Measurements from ENCODE around the gene KAZN.
A peak's percentile ranks its signal among the peaks of the same experiment; 100 is the strongest.

Gene KAZN

GRCh38 chr1:15148004-15148403 lies 549.5 kb downstream of the KAZN start:
- no peak for DNase-seq (ENCODE audit: low spot score)

DNA sequence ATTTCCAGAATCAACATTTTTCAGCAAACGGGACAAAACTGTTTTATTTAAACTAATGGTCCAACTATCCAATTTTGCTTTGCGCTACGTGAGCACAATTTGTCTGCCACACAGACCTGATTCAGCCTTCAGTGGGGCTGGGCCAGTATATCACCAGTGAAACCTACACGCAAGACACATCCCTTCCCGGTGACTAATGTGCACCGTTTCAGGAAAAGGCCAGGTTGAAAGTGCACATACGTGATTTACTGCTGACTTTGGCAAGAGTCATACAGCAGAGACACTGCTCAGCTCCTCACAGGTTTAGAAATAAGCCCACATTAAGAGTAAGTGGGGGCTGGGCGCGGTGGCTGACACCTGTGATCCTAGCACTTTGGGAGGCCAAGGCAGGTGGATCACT lies 550.0 kb downstream of the KAZN start:
- no peak for DNase-seq (ENCODE audit: low spot score)

DNA sequence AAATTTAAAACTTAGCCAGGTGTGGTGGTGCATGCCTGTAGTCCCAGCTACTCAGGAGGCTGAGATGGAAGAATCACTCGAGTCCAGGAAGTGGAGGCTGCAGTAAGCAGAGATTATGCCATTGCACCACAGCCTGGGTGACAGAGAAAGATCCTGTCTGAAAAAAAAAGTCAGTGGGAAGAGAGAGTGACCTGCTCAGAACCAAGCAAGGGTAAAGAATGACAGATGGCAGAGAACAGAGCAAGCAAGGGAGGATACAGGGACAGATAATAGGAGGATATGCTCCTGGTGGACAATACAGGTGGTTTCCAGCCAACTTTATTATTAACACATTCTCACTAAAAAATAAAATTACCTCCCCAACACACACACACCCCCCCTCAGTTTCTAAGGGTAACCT lies 550.5 kb downstream of the KAZN start:
- no peak for DNase-seq (ENCODE audit: low spot score)

DNA sequence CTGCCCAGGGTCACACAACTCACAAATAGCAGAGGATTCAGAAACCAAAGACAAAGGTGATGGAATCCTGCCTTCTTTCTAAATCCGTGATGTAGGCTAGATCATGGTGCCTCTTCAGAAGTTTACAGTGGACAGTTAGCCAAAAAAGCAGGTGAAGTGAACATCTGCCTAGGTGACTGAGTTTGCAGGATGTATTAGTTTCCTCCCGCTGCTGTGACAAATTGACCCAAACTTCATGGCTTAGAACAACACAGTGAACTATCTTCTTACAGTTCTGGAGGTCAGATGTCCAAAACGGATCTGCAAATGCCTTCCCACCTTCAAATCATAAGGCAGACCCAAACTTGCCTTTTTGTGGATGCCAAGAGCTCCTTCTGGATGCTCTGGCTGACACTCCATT lies 551.9 kb downstream of the KAZN start:
- no peak for DNase-seq (ENCODE audit: low spot score)

DNA sequence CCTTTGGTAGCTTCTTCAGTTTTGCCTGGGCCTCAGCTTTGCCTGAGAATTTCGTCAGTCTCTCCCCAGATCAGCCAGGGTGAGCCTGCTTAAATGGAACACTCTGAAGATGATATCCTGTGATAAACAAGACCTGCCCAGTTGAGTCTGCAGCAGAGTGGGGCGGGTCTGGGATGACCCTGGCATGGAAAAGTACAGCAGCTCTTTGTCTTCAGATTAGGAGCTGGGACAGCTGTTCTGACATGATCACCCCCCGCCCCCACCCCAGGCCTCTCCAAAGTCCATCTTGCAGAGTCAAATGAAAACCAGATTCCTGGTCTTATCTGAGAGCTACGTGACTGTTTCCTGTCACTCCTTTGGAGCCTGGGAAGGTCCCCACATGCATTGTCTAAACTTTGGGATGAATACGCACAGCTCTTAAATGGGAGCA lies 552.9 kb downstream of the KAZN start:
- DNase-seq (ENCODE audit: low spot score), result no peak

- DNase-seq (ENCODE audit: low spot score), result no peak
Measured at GRCh38 chr1:15151871-15152270, 553.4 kb downstream of the KAZN start.

- peak; percentile 89 for DNase-seq (ENCODE audit: low spot score)
Measured at GRCh38 chr1:15152318-15153183, 554.1 kb downstream of the KAZN start.

DNA sequence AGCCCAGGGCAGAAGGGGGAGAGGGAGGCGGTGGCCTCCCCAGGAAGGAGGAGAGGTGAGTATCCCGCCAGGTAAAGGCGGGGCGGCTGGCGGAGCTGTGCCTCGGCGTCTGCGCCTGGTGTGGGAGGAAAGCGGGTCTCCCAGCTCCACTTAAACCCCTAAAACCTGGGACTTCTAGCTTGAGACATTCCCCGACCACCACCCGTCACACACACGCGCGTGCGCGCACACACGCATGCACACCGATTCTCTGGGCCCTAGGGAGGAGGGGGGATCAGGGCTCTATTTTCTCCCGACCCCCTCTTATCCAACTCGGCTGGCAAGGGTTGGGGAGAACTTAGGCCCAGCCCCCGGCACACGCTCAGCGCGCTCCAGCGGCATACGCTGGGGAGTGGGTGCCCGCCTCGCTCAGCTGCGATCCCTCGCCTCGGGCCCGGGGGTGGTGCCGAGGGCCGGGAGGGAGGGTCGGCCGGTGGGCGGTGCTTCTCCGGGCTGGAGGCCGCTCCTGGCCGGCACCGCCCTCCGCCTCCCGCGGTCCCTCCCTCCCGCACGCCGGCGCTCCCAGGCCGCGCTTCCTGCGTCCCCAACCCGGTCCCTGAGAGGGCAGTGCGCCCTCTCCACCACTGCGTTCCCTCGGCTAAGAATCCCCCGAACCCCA lies 554.8 kb downstream of the KAZN start, which contains the start of gene TMEM51:
TSS of gene TMEM51 (plus strand) at position 564 of the 658 bp plus-strand sequence. CDS start 61,341 bp downstream, outside the sequence.
- peak; percentile 56 for DNase-seq (ENCODE audit: low spot score)

- DNase-seq (ENCODE audit: low spot score), result peak; percentile 67
Measured at GRCh38 chr1:15153842-15154479, 555.5 kb downstream of the KAZN start.

DNA sequence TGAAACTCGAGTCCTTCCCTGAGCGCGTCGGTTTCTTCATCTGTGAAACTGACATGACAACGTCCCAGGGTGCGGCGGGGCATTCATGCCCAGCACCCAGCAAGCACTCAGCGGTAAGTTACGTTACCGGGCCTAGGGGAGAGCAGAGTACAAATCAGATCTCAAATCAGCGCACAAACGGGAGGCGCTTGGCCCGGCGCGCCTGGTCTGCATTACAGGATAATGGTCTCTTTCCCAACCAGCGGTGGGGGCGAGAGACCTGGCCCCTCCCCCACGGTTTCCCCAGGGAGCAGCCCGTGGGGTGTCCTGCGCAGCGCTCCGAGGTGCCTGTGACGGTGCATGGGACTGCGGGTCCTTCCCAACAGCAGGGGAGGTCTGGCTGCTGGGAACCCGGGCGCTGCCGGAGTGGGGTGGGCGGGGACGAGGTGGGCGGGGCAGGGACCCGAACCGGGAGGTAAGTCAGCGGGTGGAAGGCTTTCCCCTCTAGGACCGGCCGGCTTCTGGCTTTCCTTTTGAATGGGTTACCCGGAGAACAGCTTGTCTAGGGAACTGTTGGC lies 556.1 kb downstream of the KAZN start:
- no peak for DNase-seq (ENCODE audit: low spot score)

DNA sequence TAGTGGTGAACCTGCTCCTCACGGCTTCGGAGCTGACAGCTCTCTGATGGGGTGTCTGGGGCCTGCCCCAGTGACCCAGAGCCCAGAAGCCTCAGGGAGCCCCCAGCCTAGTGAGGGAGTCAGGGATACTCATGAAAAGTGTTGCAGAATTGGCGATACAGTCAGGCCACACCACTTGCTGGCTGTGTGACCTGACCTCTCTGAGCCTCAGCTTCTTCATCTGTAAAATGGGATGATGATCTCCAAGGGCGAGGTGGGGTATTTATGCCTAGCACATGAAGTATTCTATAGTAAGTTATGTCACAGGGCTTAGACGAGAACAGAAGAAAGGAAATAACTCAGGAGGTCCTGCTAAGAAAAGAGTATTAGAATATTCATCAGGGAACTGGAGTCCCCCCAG lies 556.7 kb downstream of the KAZN start:
- no peak for DNase-seq (ENCODE audit: low spot score)

DNA sequence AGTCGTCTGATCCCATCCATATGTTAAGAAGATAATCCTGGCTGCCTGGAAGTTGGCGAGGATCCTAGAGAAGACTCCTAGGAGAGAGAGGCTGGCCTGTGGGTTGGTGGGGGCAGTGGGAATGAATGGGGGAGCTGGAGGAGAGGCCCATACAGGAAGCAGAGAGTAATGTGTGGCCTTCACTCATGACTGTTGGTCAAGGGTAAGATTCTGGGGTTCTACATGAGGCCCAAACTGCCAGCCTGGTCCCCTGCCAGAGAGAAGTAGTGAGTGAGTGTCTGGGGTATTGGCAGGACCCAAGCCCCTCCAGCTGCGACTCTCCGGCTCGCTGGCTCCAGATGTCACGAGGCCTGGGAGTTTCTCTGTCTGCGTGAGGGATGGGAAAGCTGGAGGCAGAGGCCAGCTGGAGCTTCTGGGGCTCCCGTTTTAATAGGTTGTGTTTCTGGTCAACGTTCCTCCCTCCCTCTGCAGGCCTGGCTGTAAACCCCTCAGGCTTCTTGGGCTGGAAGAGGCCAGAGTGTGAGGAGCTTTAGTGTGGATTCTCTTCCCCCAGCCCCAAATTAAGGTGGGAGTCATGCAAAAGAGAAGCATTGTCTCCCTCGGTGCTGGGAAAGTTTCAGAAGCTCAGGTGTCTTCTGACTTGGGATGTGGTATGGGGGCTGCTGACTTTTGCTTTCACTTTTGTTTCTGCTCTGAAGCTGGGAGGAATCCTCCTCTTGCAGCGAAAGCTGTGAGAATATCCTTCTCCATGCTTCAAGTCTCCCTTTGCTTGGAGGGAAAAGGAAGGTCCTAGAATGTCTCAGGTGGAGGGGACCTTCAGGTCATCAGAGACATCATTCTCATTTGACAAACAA lies 557.6 kb downstream of the KAZN start:
- DNase-seq (ENCODE audit: low spot score), result no peak

GRCh38 chr1:15156807-15157380 lies 558.4 kb downstream of the KAZN start:
- DNase-seq (ENCODE audit: low spot score), result no peak

GRCh38 chr1:15157524-15158399 lies 559.3 kb downstream of the KAZN start:
- DNase-seq (ENCODE audit: low spot score), result no peak

DNA sequence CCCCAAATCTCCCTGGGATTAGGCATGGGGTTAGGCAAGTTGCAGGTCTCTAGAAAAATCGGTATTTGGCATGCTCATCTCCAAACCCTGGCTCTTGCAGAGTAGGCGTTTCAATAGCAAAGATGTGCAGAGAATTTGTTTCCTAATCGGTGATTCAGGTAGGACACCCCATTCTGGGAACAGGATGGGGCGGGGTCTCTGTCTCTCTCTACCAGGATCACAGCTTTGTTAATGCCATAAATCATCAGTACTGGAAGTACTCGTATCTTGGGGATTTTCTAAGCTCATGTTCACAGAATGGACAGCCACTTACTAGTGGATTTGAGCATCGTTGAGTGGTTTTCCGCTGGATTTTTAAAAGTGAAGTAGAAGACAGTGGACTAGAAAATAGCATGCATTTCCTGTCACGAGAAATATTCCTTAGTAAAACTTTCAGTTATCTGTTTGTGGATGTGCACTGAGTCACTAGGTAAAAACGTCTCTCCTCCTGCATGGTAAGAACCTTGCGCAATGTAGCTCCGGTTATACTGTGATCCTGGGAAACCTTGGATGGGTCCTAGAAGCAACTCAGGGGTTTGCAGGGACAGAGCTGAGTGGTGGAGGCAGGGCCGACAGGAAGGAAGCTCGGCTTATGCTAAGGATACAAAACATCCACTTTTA lies 560.2 kb downstream of the KAZN start:
- peak; percentile 22 for DNase-seq (ENCODE audit: low spot score)

- no peak for DNase-seq (ENCODE audit: low spot score)
Measured at GRCh38 chr1:15159166-15159555, 560.7 kb downstream of the KAZN start.

DNA sequence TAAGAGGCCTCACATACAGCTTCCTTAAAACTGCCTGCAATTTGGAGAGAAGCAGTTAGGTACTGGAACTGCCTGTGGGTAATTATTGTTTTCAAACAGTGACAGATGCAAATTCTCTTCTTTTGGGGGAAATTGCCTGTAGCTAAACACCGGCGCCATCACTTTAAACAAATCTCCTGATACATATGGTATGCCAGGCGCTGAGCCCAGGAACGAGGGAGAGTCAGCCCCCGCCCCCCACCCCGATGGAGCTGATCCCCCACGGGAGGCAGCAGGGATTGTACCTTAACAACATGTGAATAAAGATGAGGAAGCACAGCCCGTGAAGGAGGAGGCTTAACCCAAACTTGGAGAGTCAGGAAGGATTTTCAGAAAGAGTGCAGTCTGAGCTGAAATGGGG lies 562.1 kb downstream of the KAZN start:
- no peak for DNase-seq (ENCODE audit: low spot score)

GRCh38 chr1:15167386-15167785 lies 568.9 kb downstream of the KAZN start:
- no peak for DNase-seq (ENCODE audit: low spot score)

All from AG08395 (cell line).